Activated CD8-positive, alpha-beta memory T cell treated with anti-CD3 and anti-CD28 coated beads for 24 hours (primary cell): ENCODE measurements around the gene CYP11A1.
"Not testable (repeated sequence)": the region's sequence is repeated elsewhere in the genome, so short reads cannot be mapped to it uniquely, and the experiment has no call there.

Experiments used
- DNase-seq: peaks from one replicate; pipeline ENCODE4 v3.0.0-alpha.2; 2020

CYP11A1 gene

GRCh38 chr15:74400313-74400860 is 32.9 kb upstream of the CYP11A1 start:
- no peak for DNase-seq

GRCh38 chr15:74399511-74400312 is 32.3 kb upstream of the CYP11A1 start:
- DNase-seq = peak; percentile 85

- no peak for DNase-seq
These were observed 31.7 kb upstream of the CYP11A1 start for GRCh38 chr15:74399100-74399499.

GRCh38 chr15:74398183-74398582 is 30.7 kb upstream of the CYP11A1 start:
- DNase-seq = no peak

- DNase-seq = no peak
These were observed 30.0 kb upstream of the CYP11A1 start for GRCh38 chr15:74397239-74398068.

- peak; percentile 83 for DNase-seq
These were observed 29.2 kb upstream of the CYP11A1 start for GRCh38 chr15:74396445-74397238.

GRCh38 chr15:74396146-74396438 is 28.6 kb upstream of the CYP11A1 start:
- DNase-seq = no peak

- DNase-seq = no peak
These were observed 28.1 kb upstream of the CYP11A1 start for GRCh38 chr15:74395319-74396145.

- no peak for DNase-seq
These were observed 26.8 kb upstream of the CYP11A1 start for GRCh38 chr15:74394090-74394846.

- DNase-seq = no peak
These were observed 26.0 kb upstream of the CYP11A1 start for GRCh38 chr15:74393423-74393822.

GRCh38 chr15:74392902-74393301 is 25.5 kb upstream of the CYP11A1 start:
- no peak for DNase-seq

- no peak for DNase-seq
These were observed 25.0 kb upstream of the CYP11A1 start for GRCh38 chr15:74392451-74392830.

GRCh38 chr15:74391582-74392450 is 24.4 kb upstream of the CYP11A1 start:
- no peak for DNase-seq

GRCh38 chr15:74390647-74391288 is 23.3 kb upstream of the CYP11A1 start:
- no peak for DNase-seq

GRCh38 chr15:74390049-74390646 is 22.7 kb upstream of the CYP11A1 start:
- not testable (repeated sequence) for DNase-seq

- no peak for DNase-seq
These were observed 22.0 kb upstream of the CYP11A1 start for GRCh38 chr15:74389241-74390048.

GRCh38 chr15:74388363-74388951 is 21.0 kb upstream of the CYP11A1 start:
- no peak for DNase-seq
